ENCODE results near the gene NXPE1.
A peak's percentile ranks its signal among the peaks of the same experiment; 100 is the strongest.

DNA sequence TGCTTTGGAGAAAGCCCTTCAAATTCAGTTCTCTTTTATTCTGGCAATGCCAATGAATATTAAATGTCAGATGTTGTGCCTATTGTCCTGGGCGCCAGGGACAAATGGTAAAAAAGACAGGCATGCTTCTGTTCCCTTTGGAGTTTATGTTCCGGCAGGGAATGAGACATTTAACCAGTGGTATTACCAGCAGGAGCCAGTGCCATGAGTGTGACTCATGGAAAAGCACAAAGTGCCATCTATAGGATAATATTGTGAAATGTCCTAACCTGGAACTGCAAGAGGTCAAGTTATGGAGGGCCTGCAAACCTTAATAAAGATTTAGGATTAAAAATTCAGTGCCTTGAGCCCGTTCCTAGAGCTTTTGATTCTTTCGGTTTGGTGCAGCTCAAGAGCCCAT is 80.9 kb downstream of the NXPE1 start:
- TF ChIP-seq, protein P1, sequence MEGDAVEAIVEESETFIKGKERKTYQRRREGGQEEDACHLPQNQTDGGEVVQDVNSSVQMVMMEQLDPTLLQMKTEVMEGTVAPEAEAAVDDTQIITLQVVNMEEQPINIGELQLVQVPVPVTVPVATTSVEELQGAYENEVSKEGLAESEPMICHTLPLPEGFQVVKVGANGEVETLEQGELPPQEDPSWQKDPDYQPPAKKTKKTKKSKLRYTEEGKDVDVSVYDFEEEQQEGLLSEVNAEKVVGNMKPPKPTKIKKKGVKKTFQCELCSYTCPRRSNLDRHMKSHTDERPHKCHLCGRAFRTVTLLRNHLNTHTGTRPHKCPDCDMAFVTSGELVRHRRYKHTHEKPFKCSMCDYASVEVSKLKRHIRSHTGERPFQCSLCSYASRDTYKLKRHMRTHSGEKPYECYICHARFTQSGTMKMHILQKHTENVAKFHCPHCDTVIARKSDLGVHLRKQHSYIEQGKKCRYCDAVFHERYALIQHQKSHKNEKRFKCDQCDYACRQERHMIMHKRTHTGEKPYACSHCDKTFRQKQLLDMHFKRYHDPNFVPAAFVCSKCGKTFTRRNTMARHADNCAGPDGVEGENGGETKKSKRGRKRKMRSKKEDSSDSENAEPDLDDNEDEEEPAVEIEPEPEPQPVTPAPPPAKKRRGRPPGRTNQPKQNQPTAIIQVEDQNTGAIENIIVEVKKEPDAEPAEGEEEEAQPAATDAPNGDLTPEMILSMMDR (IDR thresholded peaks at IDR 0.05) = peak in 1 of 12 donors; percentile 21
- TF ChIP-seq POLR2A (IDR thresholded peaks at IDR 0.05) = no peak

Measured in heart left ventricle (tissue), 13 donors.